ENCODE data around the gene ADI1.

ADI1 gene

GRCh38 chr2:3460831-3461800 lies 58.2 kb downstream of the ADI1 start:
- Histone ChIP-seq H3K36me3 (ENCODE audit: insufficient read depth) (no peaks in the 10 kb centered on the region), H4K20me1 (ENCODE audit: insufficient read depth) (no peaks in the 10 kb centered on the region), H3K9ac (no peak overlapping the region), H3K27ac (no peak overlapping the region), H3K27me3 (ENCODE audit: insufficient read depth, low read depth) (no peaks in the 10 kb centered on the region), H3K4me3 (IDR thresholded peaks at IDR 0.05; ENCODE audit: insufficient read depth, low read depth, low read length) (no peak overlapping the region), H3K4me2 (no peak overlapping the region), H3K4me1 (ENCODE audit: low read depth, poor library complexity, severe bottlenecking) (peaks cover 8% of the 10 kb centered on the region), H3K79me2 (ENCODE audit: insufficient read depth, low read depth) (no peaks in the 10 kb centered on the region), H2AFZ (ENCODE audit: low read depth) (no peak overlapping the region)
- TF ChIP-seq CTCF (conservative IDR thresholded peaks at IDR 0.05; ENCODE audit: low read depth, low read length): no peak

DNA sequence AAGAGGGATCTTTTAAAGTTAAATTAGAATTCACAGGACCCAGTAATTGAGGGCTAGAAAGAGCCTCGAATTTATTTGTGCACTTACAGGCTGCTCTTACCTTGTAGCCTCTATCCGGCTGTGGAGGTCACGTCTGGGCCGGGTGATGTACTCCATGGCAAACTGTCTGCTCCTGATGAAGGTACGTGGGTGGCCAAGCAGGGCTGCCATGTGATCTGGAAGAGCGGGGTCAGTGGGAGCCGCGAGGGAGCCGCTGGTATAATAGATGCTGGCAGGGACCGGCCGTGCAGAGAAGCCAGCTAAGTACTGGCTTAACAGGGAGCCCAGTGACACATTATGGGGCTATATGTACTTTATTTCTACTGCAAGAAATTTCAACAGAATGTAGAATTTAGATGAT lies 59.2 kb downstream of the ADI1 start:
- TF ChIP-seq CTCF (conservative IDR thresholded peaks at IDR 0.05; ENCODE audit: low read depth, low read length): no peak
- Histone ChIP-seq H3K79me2 (ENCODE audit: insufficient read depth, low read depth) (no peaks in the 10 kb centered on the region), H4K20me1 (ENCODE audit: insufficient read depth) (no peaks in the 10 kb centered on the region), H3K27me3 (ENCODE audit: insufficient read depth, low read depth) (no peaks in the 10 kb centered on the region), H3K4me1 (ENCODE audit: low read depth, poor library complexity, severe bottlenecking) (peaks cover 8% of the 10 kb centered on the region), H3K4me2 (no peak overlapping the region), H3K4me3 (IDR thresholded peaks at IDR 0.05; ENCODE audit: insufficient read depth, low read depth, low read length) (no peak overlapping the region), H3K36me3 (ENCODE audit: insufficient read depth) (no peaks in the 10 kb centered on the region), H2AFZ (ENCODE audit: low read depth) (no peak overlapping the region), H3K27ac (no peak overlapping the region), H3K9ac (no peak overlapping the region)

GRCh38 chr2:3459185-3460015 lies 59.9 kb downstream of the ADI1 start:
- H2AFZ ChIP-seq (ENCODE audit: low read depth): no peak overlapping the region
- no peak overlapping the region for H3K27ac ChIP-seq
- no peaks in the 10 kb centered on the region for H3K79me2 ChIP-seq (ENCODE audit: insufficient read depth, low read depth)
- H3K4me3 ChIP-seq (IDR thresholded peaks at IDR 0.05; ENCODE audit: insufficient read depth, low read depth, low read length): no peak overlapping the region
- H3K36me3 ChIP-seq (ENCODE audit: insufficient read depth): no peaks in the 10 kb centered on the region
- no peak for TF ChIP-seq CTCF (conservative IDR thresholded peaks at IDR 0.05; ENCODE audit: low read depth, low read length)
- H3K4me2 ChIP-seq: no peak overlapping the region
- no peak overlapping the region for H3K9ac ChIP-seq
- peaks cover 8% of the 10 kb centered on the region for H3K4me1 ChIP-seq (ENCODE audit: low read depth, poor library complexity, severe bottlenecking)
- H4K20me1 ChIP-seq (ENCODE audit: insufficient read depth): no peaks in the 10 kb centered on the region
- H3K27me3 ChIP-seq (ENCODE audit: insufficient read depth, low read depth): no peaks in the 10 kb centered on the region

DNA sequence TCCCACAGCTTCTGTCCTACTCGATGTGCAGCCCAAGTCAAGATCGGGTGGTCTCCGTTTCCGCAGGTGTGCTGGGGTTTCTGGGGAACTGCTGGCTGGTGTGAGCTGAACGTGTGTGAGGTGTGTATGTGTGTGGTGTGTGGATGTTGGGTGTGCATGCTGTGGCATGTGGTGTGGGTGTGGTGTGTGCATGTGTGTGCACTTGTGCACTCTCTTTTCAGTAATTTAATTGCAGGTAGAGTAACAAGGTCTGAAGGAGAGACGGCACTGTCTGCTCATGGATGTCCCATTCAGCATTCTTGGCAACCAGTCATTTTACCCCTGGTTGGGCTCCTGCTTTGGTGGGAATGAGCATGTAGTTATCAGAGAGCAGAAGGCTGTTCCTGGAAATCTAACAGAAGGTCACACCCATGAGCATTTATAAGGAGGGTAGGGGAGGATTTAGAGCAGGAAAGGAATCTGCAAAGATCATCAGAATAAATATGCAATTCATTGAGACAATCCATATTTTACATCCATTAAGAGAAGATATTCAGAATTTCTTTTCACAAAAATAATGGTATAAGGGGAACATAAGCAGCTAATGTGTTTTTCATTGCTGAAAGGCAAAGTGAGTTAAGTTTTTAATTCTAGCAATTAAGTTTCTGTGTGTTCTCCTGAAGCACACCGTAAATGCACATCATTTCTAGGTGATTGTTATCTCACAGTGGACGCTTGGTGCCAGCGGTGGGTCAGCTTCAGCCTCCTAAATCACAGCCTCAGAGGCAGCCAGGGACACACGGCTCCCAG lies 60.7 kb downstream of the ADI1 start:
- Histone ChIP-seq H3K79me2 (ENCODE audit: insufficient read depth, low read depth) (no peaks in the 10 kb centered on the region), H3K4me1 (ENCODE audit: low read depth, poor library complexity, severe bottlenecking) (peaks cover 8% of the 10 kb centered on the region), H4K20me1 (ENCODE audit: insufficient read depth) (no peaks in the 10 kb centered on the region), H3K27ac (no peak overlapping the region), H3K4me3 (IDR thresholded peaks at IDR 0.05; ENCODE audit: insufficient read depth, low read depth, low read length) (no peak overlapping the region), H3K36me3 (ENCODE audit: insufficient read depth) (no peaks in the 10 kb centered on the region), H3K9ac (no peak overlapping the region), H3K27me3 (ENCODE audit: insufficient read depth, low read depth) (no peaks in the 10 kb centered on the region), H2AFZ (ENCODE audit: low read depth) (no peak overlapping the region), H3K4me2 (no peak overlapping the region)
- TF ChIP-seq CTCF (conservative IDR thresholded peaks at IDR 0.05; ENCODE audit: low read depth, low read length): no peak

Measured in KMS-11 (cell line).